ENCODE results near the gene NTRK2.

GRCh38 chr9:84919440-84919839, 249.9 kb downstream of the NTRK2 start:
- TF ChIP-seq L3MBTL2 (conservative IDR thresholded peaks at IDR 0.05) (no peak), NFRKB (IDR thresholded peaks at IDR 0.05) (no peak), ELF4 (IDR thresholded peaks at IDR 0.05) (no peak), BHLHE40 (IDR thresholded peaks at IDR 0.05; ENCODE audit: borderline replicate concordance) (no peak), FOXA1 (IDR thresholded peaks at IDR 0.05) (no peak), SUZ12 (IDR thresholded peaks at IDR 0.05) (no peak), HDGF (IDR thresholded peaks at IDR 0.05; ENCODE audit: borderline replicate concordance) (no peak), SP1 (IDR thresholded peaks at IDR 0.05) (no peak)

All from HEK293T (cell line).